PC-9 (cell line): Measurements from ENCODE around the gene TCTN3. TPM values are rescaled to one million over a fixed set of nuclear protein-coding genes. Genes with fewer than 3 reads are reported as not detected.
"Not testable (repeated sequence)": the region's sequence is repeated elsewhere in the genome, so short reads cannot be mapped to it uniquely, and the experiment has no call there.

ENCODE experiments used
- BruUV-seq: library from RNA; stranded (reverse); fragments of 400-500 nt; replicated peaks from 2 replicates; lab custom pipeline; 2021; lab: Mats Ljungman, UMichigan
- CTCF ChIA-PET: fragments of 300-600 bp; sonication (Branson Sonifier 250); formaldehyde crosslinking; loops from one replicate; lab custom pipeline; 2022; ENCODE audit warnings: antibody characterized with exemption; lab: Charles Lee
- POLR2A ChIA-PET: fragments of 300-600 bp; sonication (Branson Sonifier 250); formaldehyde crosslinking; loops from one replicate; lab custom pipeline; 2022; ENCODE audit warnings: antibody characterized with exemption; ENCODE audit not compliant: unreplicated experiment; lab: Charles Lee
- DNase-seq, 2 experiments: peaks; one replicate each; pipeline versions ENCODE4 v3.0.0 to v3.0.0-alpha.2; 2015 to 2022; ENCODE audit warnings: mixed read lengths in 1 of 2
- H2AFZ ChIP-seq: fragments of 200-600 bp; sonication (generic); 2 replicates; pipeline ENCODE4 v1.8.1; 2017; ENCODE audit warnings: antibody characterized with exemption
- H3F3A ChIP-seq: fragments of 200-600 bp; sonication (generic); 2 replicates; pipeline ENCODE4 v1.8.1; 2017; ENCODE audit warnings: antibody characterized with exemption, mild to moderate bottlenecking, low read depth; ENCODE audit not compliant: insufficient read depth
- H3K27ac ChIP-seq: fragments of 200-600 bp; sonication (generic); 2 replicates; pipeline ENCODE4 v1.6.1; 2016; ENCODE audit warnings: mixed run types
- H3K27me3 ChIP-seq: fragments of 200-600 bp; sonication (generic); 2 replicates; pipeline ENCODE4 v1.6.1; 2016; ENCODE audit warnings: low read depth, mixed run types; ENCODE audit not compliant: insufficient read depth
- H3K36me3 ChIP-seq: fragments of 200-600 bp; sonication (generic); 2 replicates; pipeline ENCODE4 v1.6.1; 2016; ENCODE audit warnings: low read depth, mixed run types
- H3K4me1 ChIP-seq: fragments of 200-600 bp; sonication (generic); replicated peaks from 2 replicates; pipeline ENCODE4 v1.6.1; 2016; ENCODE audit warnings: mixed run types; ENCODE audit not compliant: insufficient read depth
- H3K4me2 ChIP-seq: fragments of 200-600 bp; sonication (generic); 2 replicates; pipeline ENCODE4 v1.6.1; 2017; ENCODE audit warnings: mixed run types
- H3K4me3 ChIP-seq: fragments of 200-600 bp; sonication (generic); 2 replicates; pipeline ENCODE4 v1.6.1; 2016; ENCODE audit warnings: mixed run types
- H3K79me2 ChIP-seq: fragments of 200-600 bp; sonication (generic); 2 replicates; pipeline ENCODE4 v1.6.1; 2017; ENCODE audit warnings: low read depth, mixed run types
- H3K9me2 ChIP-seq: fragments of 200-600 bp; sonication (generic); 2 replicates; pipeline ENCODE4 v1.8.1; 2017; ENCODE audit warnings: mild to moderate bottlenecking; ENCODE audit not compliant: insufficient read depth
- H3K9me3 ChIP-seq: fragments of 200-600 bp; sonication (generic); 2 replicates; pipeline ENCODE4 v1.8.1; 2016; ENCODE audit warnings: low read depth; ENCODE audit not compliant: insufficient read depth
- H4K20me1 ChIP-seq: fragments of 200-600 bp; sonication (generic); 2 replicates; pipeline ENCODE4 v1.8.1; 2017; ENCODE audit not compliant: insufficient read depth
- CTCF ChIP-seq: fragments of 200-600 bp; sonication (generic); conservative IDR thresholded peaks from 2 replicates; pipeline ENCODE4 v1.6.1; 2017; ENCODE audit warnings: mixed run types, antibody characterized with exemption, mild to moderate bottlenecking, moderate library complexity
- EZH2 ChIP-seq: fragments of 200-600 bp; sonication (generic); IDR thresholded peaks from 2 replicates; pipeline ENCODE4 v1.8.0; 2017; ENCODE audit warnings: antibody characterized with exemption, low read depth
- intact Hi-C: fragments of 100-400 bp; cut with micrococcal nuclease; formaldehyde crosslinking; loops from one replicate; pipeline ENCODE4 v1.10.0; 2022; ENCODE audit not compliant: unreplicated experiment
- total RNA-seq: library from RNA; stranded (reverse); gene quantifications from 2 replicates; pipeline ENCODE4 v1.2.3, GENCODE V29; 2021

TCTN3 gene
- total RNA-seq, 1 experiment from 2014 or later, result 18.1 TPM

DNA sequence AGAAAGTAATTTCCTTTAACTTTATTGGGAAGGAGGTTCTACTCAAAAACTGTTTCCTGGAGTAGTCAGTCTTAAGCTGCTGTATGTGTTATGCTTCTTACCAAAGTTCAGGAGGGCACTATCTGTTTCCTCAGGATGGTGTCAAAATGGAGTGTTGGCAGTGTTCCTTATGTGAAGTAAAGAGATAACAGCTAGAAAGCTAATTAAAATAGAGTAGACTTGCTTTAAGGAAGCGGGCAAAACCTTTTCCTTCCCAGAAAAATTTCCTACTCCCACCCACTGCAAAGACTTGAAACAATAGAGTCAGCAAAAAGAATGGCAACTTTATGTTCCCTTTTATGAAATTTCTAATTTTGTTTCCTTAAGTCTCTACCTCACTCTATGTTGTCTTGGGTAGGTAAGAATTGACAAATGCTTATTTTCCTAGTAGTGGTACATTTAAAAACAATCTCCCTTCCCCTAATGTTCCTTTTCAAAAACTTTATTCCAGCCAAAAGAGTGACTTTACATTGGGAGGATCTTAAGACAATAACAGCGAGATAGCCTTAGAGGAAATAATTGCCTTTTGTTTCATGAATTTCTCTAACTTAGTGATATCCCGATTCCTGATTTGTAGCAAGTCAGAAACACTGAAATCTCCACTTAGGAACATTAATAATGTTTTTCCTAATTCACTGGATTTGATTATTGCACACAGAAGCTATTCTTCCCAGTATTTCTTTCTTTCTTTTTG, 35.8 kb upstream of the TCTN3 start:
- TF ChIP-seq CTCF (no peak), EZH2 (no peak)
- intact Hi-C loops, result loop anchor here (2.0 kb wide), 1 partner anchor 35 kb away; no protein-coding TSS in a partner anchor
- no peaks in the 10 kb centered on the region for H4K20me1 ChIP-seq
- no peaks in the 10 kb centered on the region for H3K79me2 ChIP-seq
- H3K9me2 ChIP-seq, result no peaks in the 10 kb centered on the region
- H3K4me3 ChIP-seq, result no peak overlapping the region
- no peak for DNase-seq
- POLR2A ChIA-PET, result no interaction called here
- no peaks in the 10 kb centered on the region for H3K27me3 ChIP-seq
- no peaks in the 10 kb centered on the region for H3F3A ChIP-seq
- no peaks in the 10 kb centered on the region; the same call in 1 of the 2 replicates for H3K9me3 ChIP-seq
- H3K36me3 ChIP-seq, result no peaks in the 10 kb centered on the region
- H3K4me2 ChIP-seq, result no peak overlapping the region
- H3K4me1 ChIP-seq, result no peaks in the 10 kb centered on the region
- CTCF ChIA-PET, result no interaction called here
- no TSS peak for BruUV-seq
- no peak overlapping the region for H2AFZ ChIP-seq
- no peak overlapping the region for H3K27ac ChIP-seq

DNA sequence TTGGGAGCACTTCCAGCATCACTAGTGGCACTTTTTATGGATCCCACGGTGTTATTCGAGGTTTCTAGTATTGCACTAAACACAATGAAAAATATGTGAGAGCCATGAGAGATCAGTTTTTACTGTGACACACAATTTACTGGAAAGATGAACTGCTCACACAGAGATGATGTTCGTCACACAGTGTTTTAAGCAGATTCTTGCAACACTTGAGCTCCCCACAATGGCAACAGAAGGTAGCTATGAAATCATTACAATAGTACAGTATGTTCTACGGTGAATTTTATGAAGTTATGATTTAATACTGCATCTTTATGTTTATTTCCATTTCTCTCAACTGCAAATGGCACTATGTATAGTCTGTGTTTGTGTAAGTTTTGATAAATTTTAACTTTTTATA, 34.8 kb upstream of the TCTN3 start:
- no TSS peak for BruUV-seq
- CTCF ChIA-PET, result interaction anchor here (1.7 kb wide), 1 partner anchor 35 kb away, joined by 14 read pairs; the partner anchor contains the start of gene TCTN3
- intact Hi-C loops, result loop anchor here (2.0 kb wide), 1 partner anchor 34 kb away; no protein-coding TSS in a partner anchor
- Histone ChIP-seq H4K20me1 (no peaks in the 10 kb centered on the region), H3K27ac (no peak overlapping the region), H3F3A (no peaks in the 10 kb centered on the region), H3K36me3 (no peaks in the 10 kb centered on the region), H3K9me3 (no peaks in the 10 kb centered on the region), H3K4me3 (no peak overlapping the region), H3K9me2 (no peaks in the 10 kb centered on the region), H3K79me2 (no peaks in the 10 kb centered on the region), H3K4me1 (no peaks in the 10 kb centered on the region), H2AFZ (no peak overlapping the region), H3K4me2 (no peak overlapping the region), H3K27me3 (no peaks in the 10 kb centered on the region)
- DNase-seq, result no peak
- TF ChIP-seq CTCF, result no peak
- TF ChIP-seq EZH2, result no peak
- POLR2A ChIA-PET, result interaction anchor here (0.6 kb wide), 2 partner anchors 34 to 689 kb away, joined by 3 to 8 read pairs; no protein-coding TSS in a partner anchor

DNA sequence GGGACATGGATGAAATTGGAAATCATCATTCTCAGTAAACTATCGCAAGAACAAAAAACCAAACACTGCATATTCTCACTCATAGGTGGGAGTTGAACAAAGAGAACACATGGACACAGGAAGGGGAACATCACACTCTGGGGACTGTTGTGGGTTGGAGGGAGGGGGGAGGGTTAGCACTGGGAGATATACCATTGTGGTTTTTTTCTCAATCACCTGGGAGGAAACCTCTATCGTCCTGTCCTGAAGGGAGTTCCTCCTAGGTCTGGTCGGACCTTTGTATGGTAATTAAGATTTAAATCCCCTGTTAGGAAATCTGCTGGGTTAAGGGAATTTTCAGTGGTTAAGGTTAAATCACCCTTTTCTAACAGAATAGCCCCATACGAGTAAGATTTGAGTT, 28.8 kb upstream of the TCTN3 start:
- H3K27ac ChIP-seq, CTCF ChIA-PET, DNase-seq, H3K4me3 ChIP-seq, H3K9me2 ChIP-seq, H3F3A ChIP-seq, intact Hi-C loops, H3K4me2 ChIP-seq, H3K27me3 ChIP-seq, H2AFZ ChIP-seq, H3K36me3 ChIP-seq, H3K9me3 ChIP-seq, H3K79me2 ChIP-seq, H4K20me1 ChIP-seq, BruUV-seq: not testable (repeated sequence)
- POLR2A ChIA-PET, result interaction anchor here (0.6 kb wide), 1 partner anchor 1052 kb away, joined by 3 read pairs; no protein-coding TSS in a partner anchor
- H3K4me1 ChIP-seq, result peaks cover 19% of the 10 kb centered on the region

DNA sequence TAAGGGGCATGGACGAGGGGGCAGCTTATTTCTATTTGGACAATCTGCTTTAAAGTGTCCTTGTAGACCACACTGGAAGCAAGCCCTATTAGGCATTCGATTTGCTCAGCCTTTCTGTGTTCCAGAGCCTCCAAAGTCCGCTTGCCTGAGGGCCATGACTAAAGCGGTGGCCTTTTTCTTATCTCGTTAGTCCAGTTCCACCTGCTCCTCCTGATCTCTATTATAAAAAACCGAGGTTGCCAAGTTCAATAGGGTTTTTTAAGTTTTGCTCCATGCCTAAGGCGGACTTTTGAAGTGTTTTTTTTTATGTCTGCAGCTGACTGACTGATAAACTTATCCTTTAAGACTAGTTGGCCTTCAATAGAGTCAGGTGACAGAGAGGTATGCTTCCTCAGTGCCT, 27.0 kb upstream of the TCTN3 start:
- H3K27me3 ChIP-seq, POLR2A ChIA-PET, H3K4me3 ChIP-seq, H3K9me3 ChIP-seq, H3K36me3 ChIP-seq, H3K79me2 ChIP-seq, CTCF ChIA-PET, H4K20me1 ChIP-seq, H3K9me2 ChIP-seq, H2AFZ ChIP-seq, BruUV-seq, H3F3A ChIP-seq: not testable (repeated sequence)
- peak overlapping the region; percentile 64 for H3K4me2 ChIP-seq
- peaks cover 19% of the 10 kb centered on the region for H3K4me1 ChIP-seq
- intact Hi-C loops, result loop anchor here (1.0 kb wide), 1 partner anchor 26 kb away; no protein-coding TSS in a partner anchor
- peak; percentile 71 to 93 for DNase-seq
- peak overlapping the region; percentile 61 for H3K27ac ChIP-seq
